GM19438 (cell line): ENCODE results near the gene PRDX2.

Experiments used
- ATAC-seq: cut with Tn5 transposase; IDR thresholded peaks from one replicate; pipeline ENCODE4 v1.9.1; 2021; ENCODE audit warnings: low read depth; ENCODE audit not compliant: unreplicated experiment

PRDX2 gene

DNA sequence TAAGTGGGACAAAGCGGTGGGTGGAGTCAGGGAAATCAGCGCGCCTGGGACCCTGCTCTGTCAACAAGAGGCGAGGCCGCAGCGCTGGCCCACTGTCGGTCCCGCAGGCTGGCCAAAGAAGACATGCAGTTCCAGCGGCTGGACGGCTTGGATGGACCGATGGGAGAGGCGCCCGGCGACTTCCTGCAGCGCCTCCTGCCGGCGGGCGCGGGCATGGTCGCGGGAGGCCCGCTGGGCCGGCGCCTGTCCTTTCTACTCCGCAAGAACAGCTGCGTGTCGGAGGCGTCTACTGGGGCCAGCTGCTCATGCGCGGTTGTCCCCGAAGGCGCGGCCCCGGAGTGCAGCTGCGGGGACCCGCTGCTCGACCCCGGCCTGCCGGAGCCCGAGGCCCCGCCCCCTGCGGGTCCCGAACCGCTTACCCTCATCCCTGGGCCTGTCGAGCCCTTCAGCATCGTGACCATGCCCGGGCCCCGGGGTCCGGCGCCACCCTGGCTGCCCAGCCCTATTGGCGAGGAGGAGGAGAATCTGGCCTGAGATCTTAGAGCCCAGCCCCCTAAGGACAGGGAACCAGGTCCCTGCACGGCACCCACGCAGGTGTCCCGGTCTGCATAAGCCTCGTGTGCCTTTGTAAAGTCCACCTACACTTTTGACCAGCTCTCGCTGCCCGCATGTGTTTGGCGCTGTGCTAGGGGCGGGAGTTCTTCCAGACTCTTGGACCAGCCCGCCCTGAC, 43.9 kb downstream of the PRDX2 start:
- ATAC-seq, result no peak

DNA sequence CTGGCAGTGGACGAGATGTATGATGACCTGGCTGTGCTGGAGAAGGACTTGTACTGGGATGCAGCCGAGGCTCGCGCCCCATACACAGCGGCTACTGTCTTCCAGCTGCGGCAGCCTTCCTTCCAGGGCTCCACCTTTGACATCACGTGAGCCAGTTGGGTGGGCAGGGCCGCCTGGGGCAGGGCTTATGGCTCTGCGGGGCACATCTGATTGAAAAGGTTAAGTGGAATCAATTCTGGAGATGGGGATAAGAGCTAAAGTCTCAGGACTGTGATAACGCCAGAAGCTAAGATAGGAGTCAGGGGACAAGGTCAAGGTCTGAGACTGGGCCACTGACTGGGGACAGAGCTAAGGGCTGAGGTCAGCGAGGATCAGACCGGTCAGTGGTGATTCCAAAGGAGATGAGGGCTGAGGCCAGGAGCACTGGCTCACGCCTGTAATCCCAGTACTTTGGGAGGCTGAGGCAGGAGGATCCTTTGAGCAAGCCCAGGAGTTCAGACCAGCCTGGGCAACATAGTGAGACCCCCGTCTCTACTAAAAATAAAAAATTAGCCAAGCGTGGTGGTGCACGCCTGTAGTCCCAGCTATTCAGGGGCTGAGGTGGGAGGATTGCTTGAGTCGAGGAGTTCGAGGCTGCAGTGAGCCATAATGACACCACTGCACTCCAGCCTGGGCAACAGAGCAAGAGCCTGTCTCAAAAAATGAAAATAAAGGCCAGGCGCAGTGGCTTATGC, 45.3 kb downstream of the PRDX2 start:
- no peak for ATAC-seq

DNA sequence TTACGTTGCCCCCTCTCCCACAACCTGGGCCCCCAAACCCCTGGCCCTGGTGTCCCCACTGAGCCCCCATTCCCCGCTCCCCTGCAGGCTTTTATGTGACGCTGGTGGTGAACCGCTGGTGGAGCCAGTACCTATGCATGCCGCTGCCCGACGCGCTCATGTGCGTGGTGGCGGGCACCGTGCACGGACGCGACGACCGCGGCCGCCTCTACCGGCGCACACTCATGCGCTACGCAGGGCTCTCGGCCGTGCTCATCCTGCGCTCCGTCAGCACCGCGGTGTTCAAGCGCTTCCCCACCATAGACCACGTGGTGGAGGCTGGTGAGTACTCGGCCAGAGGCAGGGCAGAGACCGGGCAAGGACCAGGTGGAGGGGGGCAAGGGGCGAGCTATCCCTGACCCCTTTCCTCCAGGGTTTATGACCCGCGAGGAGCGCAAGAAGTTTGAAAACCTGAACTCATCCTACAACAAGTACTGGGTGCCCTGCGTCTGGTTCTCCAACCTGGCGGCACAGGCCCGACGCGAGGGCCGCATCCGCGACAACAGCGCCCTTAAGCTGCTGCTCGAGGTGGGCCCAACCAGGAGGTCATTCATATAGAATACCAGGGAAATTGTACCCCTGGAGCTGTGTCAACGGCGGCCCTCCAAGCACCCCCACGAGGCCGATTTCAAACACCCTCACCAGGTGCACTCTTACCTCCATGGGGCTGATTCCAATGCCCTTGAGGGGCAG, 47.0 kb downstream of the PRDX2 start:
- no peak for ATAC-seq

DNA sequence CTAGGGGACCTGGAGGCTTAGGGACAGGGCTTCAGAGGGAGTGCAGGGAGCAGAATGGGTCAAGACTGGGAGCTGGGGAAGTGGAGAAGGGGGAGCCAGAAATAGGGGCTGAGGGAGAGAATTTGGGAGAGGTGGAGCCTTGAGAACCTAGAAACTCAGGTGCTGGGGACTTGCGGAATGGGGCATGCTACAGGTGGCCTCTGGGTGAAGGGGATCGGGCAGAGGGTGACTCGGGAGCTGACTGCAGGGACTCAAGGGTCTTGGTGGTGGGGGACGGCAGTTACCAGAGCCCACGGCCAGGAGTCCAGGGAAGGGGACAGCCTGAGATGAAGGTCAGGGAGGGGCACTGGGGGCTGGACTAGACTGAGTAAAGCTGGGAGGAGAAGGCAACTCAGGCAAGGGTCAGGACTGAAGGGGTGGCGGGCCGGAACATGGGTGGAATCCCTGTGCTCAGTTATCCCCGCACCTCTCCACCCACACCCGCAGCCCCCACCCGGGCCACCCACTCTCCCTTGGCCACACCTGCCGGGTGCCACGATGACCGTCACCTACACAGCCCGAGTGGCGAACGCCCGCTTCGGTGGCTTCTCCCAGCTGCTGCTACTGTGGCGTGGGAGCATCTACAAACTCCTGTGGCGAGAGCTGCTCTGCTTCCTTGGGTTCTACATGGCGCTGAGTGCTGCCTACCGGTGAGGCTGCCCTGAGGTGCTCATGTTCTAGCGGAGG, 49.4 kb downstream of the PRDX2 start:
- ATAC-seq, result no peak

DNA sequence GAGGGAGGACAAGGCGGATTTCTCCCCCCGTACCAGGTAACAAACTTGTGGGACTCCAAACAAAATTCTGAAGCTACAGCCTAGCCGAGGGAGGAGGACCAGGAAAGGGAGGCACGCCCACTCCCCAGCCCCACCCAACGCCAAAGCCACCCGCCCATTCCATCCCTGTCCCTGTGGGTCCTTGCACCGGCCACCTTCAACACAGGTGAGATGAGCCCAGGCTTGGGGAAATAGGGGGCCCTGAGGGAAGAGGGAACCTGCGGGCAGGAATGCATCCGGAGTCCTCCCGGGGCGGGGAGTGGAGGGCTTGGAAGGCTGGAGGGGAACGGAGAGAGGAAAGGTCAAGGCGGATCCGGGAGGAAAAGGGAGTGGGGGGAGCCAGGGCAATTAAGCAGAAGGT, 50.0 kb downstream of the PRDX2 start, which contains the start of gene BEST2:
Gene BEST2, plus strand, starts transcription at position 157 of the 400 bp plus-strand sequence. CDS start 802 bp downstream, outside the sequence.
- no peak for ATAC-seq

DNA sequence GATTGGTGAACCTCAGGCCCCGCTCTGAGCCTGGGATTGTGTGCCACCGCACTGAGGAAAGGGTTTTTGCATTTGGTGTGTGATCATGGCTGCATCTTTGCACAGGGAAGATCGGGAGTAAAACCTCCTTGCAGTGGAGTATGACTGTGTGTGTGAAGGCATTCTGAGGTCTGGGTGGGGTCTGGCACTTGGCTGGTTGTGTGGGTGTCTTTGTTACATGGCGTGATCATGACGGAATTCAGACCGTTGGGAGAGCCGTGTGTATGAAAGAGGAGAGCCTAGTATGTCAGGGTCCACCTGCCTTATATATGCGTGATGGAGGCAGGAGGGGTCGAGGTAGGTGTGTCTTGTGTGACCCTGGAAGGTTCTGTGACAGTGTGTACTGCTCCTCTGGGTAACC, 50.7 kb downstream of the PRDX2 start:
- no peak for ATAC-seq

DNA sequence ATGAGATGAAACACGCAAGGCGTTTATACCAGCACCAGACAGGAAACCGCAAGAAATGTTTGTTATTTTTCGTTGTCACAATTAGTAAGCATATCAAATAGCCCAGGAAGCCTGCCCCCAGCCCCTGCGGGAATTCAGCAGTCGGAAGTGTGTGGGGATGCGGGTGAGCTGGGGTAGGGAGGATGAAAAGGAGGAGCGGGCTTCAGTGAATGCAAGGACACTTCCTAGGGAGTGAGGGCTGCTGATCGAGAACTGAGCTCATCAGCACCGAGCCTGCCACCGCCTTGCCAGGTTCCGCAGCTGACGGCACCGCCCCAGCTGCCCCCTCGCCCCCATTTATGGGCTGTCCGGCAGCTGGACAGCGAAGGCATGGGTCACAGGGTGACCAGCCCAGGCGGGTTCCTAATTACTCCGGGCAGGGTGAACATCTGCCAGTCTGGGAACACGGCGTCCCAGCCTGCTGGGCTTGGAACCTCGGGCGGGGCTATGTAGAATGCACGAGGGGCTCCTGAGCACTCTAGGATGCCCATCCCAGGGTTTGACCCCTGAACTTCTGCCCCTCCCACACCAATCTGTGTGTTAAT, 51.6 kb downstream of the PRDX2 start:
- no peak for ATAC-seq

DNA sequence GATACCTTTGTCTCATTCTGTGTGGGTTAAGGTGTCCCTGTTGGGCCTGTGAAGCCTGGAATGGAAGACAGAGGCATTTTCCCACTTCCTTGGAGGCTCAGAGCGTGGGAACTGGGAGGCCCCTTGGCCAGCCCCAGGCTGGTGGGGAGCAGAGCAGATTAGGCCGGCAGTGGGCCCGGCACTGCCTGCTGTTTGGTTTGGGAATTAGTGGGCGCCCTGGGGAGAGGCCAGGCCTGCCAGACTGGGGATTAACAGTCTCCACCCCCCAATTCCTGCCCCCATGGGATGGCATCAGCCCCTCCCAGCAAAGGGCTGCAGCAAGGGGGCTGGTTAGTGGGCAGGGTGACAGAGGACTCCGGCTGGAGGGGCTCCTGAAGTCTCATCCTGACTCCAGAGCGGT, 53.1 kb downstream of the PRDX2 start:
- no peak for ATAC-seq
